ENCODE measurements around the gene MYCBP. TPM values are rescaled to one million over a fixed set of nuclear protein-coding genes. Genes with fewer than 3 reads are reported as not detected.

MYCBP gene
- total RNA-seq, 4 donors from 2014 or later: 14.6 to 27.3 (median 16.6) TPM

DNA sequence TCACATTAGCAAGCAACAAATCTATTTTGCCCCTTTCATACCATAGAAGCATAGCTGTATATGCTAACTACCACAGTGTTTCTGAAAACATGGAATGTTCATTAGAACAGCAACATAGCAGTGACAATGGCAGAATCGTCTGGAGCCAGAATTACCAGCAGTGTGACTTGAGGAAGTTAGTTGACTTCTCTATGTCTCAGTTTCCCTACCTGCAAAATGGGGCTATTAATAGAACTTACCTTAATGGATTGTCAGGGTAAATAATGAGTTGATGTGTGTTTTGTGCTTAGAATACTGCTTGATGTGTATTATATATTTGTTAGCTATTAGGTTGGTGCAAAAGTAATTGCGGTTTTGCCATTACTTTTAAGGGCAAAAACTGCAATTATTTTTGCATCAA lies 23.0 kb upstream of the MYCBP start:
- TF ChIP-seq, protein P1, sequence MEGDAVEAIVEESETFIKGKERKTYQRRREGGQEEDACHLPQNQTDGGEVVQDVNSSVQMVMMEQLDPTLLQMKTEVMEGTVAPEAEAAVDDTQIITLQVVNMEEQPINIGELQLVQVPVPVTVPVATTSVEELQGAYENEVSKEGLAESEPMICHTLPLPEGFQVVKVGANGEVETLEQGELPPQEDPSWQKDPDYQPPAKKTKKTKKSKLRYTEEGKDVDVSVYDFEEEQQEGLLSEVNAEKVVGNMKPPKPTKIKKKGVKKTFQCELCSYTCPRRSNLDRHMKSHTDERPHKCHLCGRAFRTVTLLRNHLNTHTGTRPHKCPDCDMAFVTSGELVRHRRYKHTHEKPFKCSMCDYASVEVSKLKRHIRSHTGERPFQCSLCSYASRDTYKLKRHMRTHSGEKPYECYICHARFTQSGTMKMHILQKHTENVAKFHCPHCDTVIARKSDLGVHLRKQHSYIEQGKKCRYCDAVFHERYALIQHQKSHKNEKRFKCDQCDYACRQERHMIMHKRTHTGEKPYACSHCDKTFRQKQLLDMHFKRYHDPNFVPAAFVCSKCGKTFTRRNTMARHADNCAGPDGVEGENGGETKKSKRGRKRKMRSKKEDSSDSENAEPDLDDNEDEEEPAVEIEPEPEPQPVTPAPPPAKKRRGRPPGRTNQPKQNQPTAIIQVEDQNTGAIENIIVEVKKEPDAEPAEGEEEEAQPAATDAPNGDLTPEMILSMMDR (IDR thresholded peaks at IDR 0.05): no peak
- TF ChIP-seq POLR2A (IDR thresholded peaks at IDR 0.05): no peak
- intact Hi-C loops (cut with DNase I; ENCODE audit: low total_unique reads): no loop called here
- no peak for DNase-seq (ENCODE audit: low spot score in 2 of 2)
- no peak overlapping the region for H3K4me3 ChIP-seq (ENCODE audit: low read depth, poor library complexity, severe bottlenecking)
- 92 to 98% methylated on average over 2 of the region's 2 CpGs for WGBS, 2 donors

DNA sequence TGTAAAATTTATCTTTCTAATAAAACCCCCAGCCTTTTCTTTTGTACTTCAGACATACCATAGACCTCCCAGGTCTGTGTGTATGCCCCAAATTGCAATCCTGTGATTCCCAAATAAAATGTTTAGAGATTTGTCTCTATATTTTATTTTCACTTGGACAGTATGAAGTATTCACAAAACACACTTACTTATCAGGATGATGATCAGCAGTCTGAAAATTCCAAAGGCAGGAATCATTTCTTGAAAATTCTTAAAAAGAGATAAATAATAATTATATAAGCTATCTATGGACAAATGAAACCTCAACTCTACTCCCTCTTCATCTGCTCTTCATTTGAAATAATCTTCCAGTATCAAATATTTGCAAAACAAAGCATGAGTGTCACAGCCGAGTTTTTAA lies 19.8 kb upstream of the MYCBP start:
- no peak for TF ChIP-seq POLR2A (IDR thresholded peaks at IDR 0.05)
- TF ChIP-seq, protein P1 (IDR thresholded peaks at IDR 0.05): no peak

GRCh38 chr1:38891753-38892152 lies 18.6 kb upstream of the MYCBP start:
- no peak for DNase-seq (ENCODE audit: low spot score in 2 of 2)
- H3K4me3 ChIP-seq (ENCODE audit: low read depth, poor library complexity, severe bottlenecking): no peak overlapping the region
- intact Hi-C loops (cut with DNase I; ENCODE audit: low total_unique reads): no loop called here
- no peak for TF ChIP-seq POLR2A (IDR thresholded peaks at IDR 0.05)
- TF ChIP-seq, protein P1 (IDR thresholded peaks at IDR 0.05): no peak
- 90 to 97% methylated on average over 1 of the region's 1 CpG for WGBS, 2 donors

More for the DNA sequence above, 19.8 kb upstream of the MYCBP start:
- DNase-seq (ENCODE audit: low spot score in 2 of 2): no peak
- H3K4me3 ChIP-seq (ENCODE audit: low read depth, poor library complexity, severe bottlenecking): no peak overlapping the region
- intact Hi-C loops (cut with DNase I; ENCODE audit: low total_unique reads): no loop called here
- 80 to 95% methylated on average over 1 of the region's 1 CpG for WGBS, 2 donors

GRCh38 chr1:38889589-38889988 lies 16.4 kb upstream of the MYCBP start:
- H3K4me3 ChIP-seq (ENCODE audit: low read depth, poor library complexity, severe bottlenecking): no peak overlapping the region
- 71 to 78% methylated on average over 5 of the region's 5 CpGs for WGBS, 2 donors
- no peak for DNase-seq (ENCODE audit: low spot score in 2 of 2)
- intact Hi-C loops (cut with DNase I; ENCODE audit: low total_unique reads): no loop called here
- no peak for TF ChIP-seq POLR2A (IDR thresholded peaks at IDR 0.05)
- TF ChIP-seq, protein P1 (IDR thresholded peaks at IDR 0.05): no peak

DNA sequence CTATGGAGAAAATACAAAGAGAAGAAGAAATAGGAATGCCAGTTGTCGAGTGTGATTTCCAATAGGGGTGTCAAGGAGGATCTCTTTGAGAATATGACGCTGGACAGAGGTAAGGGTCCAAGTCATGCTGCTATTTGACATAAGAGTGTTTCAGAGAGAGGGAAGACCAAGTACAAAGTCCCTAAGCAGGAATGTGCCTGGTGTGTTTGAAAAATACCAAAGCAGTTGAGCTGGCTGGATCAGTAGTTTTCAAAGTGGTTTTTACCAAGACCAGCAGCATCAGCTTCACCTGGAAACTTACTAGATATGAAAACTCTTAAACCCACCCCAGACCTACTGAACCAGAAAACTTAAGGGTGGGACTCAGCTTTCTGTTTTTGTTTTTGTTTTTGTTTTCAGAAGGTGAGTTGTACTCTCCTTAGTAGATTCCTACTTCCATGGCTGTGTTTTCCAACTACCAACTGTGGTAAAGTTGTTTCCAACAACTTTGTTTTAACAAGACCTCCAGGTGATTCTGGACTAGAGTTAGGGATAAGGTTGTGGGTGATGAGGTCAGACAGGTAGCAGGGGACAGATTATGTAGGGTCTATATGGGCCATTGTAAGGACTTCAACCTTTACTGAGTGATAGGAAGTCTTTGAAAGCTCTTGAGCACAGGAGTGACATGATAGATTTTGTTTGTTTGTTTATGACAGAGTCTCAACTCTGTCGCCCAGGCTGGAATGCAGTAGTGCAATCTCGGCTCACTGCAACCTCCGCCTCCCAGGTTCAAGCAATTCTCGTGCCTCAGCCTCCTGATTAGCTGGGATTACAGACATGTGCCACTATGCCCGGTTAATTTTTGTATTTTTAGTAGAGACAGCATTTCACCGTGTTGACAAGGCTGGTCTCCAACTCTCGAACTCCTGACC lies 15.5 kb upstream of the MYCBP start:
- H3K4me3 ChIP-seq (ENCODE audit: low read depth, poor library complexity, severe bottlenecking): no peak overlapping the region
- TF ChIP-seq POLR2A (IDR thresholded peaks at IDR 0.05): no peak
- TF ChIP-seq, protein P1 (IDR thresholded peaks at IDR 0.05): no peak
- WGBS, 2 donors: 93 to 97% methylated on average over 9 of the region's 9 CpGs

More for the DNA sequence above, 15.5 kb upstream of the MYCBP start:
- no peak for DNase-seq (ENCODE audit: low spot score in 2 of 2)
- intact Hi-C loops (cut with DNase I; ENCODE audit: low total_unique reads): no loop called here
